GM21515 (cell line): ENCODE measurements around the gene SIRT2.
A peak's percentile ranks its signal among the peaks of the same experiment; 100 is the strongest.
"Not testable (repeated sequence)": the region's sequence is repeated elsewhere in the genome, so short reads cannot be mapped to it uniquely, and the experiment has no call there.

Source experiments
- ATAC-seq: cut with Tn5 transposase; IDR thresholded peaks from one replicate; pipeline ENCODE4 v1.9.1; 2021; ENCODE audit not compliant: unreplicated experiment

SIRT2 gene

DNA sequence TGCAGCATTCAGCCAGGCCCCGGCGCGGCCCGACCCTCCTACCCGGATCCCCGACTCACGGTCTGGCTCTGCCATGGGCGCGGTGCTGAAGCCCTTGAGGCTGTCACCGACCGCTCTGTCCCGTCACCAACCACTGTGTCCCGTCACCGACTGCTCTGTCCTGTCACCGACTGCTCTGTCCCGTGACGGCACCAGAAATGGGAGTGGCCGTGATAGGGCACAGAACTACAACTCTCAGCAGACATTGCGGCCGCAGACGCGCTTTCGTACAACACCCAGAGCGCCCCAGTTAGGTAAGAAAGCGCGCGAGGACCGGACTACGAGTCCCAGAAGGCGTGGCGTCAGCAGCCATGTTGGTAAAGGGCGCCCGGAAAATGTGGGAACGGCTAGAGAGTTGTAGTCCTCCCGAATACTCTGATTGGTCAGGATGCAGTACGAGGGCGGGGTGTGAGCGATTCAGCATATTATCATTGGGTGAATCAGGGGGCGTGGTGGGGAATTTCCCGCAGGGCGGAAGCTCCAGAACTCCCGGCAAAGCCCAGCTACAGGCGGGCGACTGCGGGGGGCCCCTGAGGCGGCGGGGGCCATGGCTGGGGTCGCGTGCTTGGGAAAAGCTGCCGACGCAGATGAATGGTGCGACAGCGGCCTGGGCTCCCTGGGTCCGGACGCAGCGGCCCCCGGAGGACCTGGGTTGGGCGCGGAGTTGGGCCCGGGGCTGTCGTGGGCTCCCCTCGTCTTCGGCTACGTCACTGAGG is at the start of gene SIRT2, which contains the start of gene NFKBIB:
SIRT2 (minus strand) TSS at position 172 of the 755 bp plus-strand sequence; CDS start at position 75, 97 bp downstream.
NFKBIB (plus strand) TSS at position 523 of the 755 bp plus-strand sequence; CDS start at position 587, 64 bp downstream.
- ATAC-seq, result peak; percentile 86

- no peak for ATAC-seq
Observed at GRCh38 chr19:38946229-38947010, 47.0 kb upstream of the SIRT2 start.

GRCh38 chr19:38945562-38946228 is 46.3 kb upstream of the SIRT2 start:
- ATAC-seq, result no peak

- ATAC-seq, result no peak
Observed at GRCh38 chr19:38944981-38945506, 45.6 kb upstream of the SIRT2 start.

- no peak for ATAC-seq
Observed at GRCh38 chr19:38942471-38943181, 43.2 kb upstream of the SIRT2 start.

DNA sequence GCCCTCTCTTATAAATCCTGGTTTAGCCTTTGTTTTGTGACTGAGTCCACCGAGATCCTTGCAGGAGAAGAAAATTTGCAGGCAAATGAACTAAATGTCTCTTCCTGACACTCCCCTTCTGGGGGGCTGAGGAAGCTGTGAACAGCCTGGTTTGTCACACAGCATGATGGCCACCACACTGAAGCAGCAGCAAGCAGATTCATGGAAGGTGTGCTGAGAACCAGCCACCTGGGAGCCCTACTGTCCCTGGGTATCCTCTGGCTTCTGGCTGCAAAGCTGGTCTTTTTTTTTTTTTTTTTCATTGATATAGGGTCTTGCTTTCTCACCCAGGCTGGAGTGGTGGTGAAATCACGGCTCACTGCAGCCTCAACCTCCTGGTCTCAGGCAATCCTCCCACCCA is 42.6 kb upstream of the SIRT2 start:
- no peak for ATAC-seq

- not testable (repeated sequence) for ATAC-seq
Observed at GRCh38 chr19:38941466-38941865, 42.0 kb upstream of the SIRT2 start.

GRCh38 chr19:38939957-38940356 is 40.5 kb upstream of the SIRT2 start:
- no peak for ATAC-seq

DNA sequence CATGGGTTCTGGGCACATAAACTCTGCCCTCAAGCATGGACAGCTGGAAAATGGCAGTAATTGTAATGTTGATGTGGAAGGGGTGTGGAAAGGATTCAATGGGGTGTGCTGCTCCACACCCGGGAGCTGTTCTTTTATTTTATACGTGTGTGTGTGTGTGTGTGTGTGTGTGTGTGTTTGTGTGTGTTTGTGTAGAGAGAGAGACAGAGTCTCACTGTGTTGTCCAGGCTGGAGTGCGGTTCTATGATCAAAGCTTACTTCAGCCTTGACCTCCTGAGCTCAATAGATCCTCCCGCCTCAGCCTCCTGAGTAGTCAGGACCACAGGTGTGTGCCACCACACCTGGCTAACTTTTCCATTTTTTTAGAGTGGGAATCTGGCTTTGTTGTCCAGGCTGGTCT is 34.1 kb upstream of the SIRT2 start:
- ATAC-seq, result no peak

- ATAC-seq, result no peak
Observed at GRCh38 chr19:38932425-38933179, 33.2 kb upstream of the SIRT2 start.

GRCh38 chr19:38931521-38931793 is 32.0 kb upstream of the SIRT2 start:
- ATAC-seq, result no peak

- ATAC-seq, result peak; percentile 90
Observed at GRCh38 chr19:38930776-38931520, 31.5 kb upstream of the SIRT2 start, which contains the start of gene MRPS12. Gene MRPS12 (plus strand): TSS chr19:38930944. CDS start chr19:38931295, 351 bp downstream.

DNA sequence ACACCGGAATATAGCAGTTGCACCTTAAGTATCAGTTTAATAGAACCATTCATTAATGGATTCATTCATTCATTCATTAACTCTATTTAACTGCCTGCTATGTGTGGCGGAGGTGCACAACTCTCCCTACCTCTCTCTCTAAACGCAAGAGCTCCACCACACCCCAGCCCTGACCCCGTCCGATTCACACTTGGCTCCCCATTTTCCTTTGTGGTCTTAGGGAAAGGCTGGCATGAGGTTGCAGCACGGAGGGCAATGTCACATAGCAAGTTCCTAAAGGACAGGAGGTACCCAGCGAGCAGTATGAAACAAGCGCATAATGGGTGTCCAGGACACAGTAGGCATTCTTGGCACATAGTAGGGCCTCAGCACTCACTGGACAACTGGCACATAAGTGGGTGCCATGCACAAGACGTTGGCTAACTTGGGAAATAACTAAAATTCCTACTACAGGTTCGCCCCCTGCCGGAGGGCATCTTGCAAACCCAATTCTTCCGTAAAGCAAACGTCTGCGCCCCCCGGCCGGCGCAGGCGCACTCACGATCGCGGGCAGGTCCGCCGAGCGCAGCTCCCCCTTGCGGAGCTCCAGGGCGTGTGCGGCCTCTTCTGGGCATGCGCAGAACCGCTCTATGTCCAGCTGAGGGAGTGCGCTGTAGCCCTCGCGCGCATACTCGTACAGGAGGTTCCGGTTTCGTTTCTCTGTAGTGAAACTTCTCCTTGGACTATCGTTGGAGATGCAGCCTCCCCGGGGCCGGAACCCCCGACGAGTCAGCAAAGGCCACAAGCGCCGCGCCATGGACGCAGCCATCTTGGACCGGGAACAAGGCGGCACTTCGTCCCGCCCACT is 30.7 kb upstream of the SIRT2 start, which contains the start of gene SARS2:
SARS2 (minus strand) TSS at position 835 of the 847 bp plus-strand sequence; CDS start at position 808, 27 bp downstream.
- peak; percentile 72 for ATAC-seq

- ATAC-seq, result no peak
Observed at GRCh38 chr19:38928391-38929001, 29.1 kb upstream of the SIRT2 start.

GRCh38 chr19:38924388-38924787 is 25.0 kb upstream of the SIRT2 start:
- ATAC-seq, result no peak

GRCh38 chr19:38922482-38922881 is 23.1 kb upstream of the SIRT2 start:
- ATAC-seq, result no peak

DNA sequence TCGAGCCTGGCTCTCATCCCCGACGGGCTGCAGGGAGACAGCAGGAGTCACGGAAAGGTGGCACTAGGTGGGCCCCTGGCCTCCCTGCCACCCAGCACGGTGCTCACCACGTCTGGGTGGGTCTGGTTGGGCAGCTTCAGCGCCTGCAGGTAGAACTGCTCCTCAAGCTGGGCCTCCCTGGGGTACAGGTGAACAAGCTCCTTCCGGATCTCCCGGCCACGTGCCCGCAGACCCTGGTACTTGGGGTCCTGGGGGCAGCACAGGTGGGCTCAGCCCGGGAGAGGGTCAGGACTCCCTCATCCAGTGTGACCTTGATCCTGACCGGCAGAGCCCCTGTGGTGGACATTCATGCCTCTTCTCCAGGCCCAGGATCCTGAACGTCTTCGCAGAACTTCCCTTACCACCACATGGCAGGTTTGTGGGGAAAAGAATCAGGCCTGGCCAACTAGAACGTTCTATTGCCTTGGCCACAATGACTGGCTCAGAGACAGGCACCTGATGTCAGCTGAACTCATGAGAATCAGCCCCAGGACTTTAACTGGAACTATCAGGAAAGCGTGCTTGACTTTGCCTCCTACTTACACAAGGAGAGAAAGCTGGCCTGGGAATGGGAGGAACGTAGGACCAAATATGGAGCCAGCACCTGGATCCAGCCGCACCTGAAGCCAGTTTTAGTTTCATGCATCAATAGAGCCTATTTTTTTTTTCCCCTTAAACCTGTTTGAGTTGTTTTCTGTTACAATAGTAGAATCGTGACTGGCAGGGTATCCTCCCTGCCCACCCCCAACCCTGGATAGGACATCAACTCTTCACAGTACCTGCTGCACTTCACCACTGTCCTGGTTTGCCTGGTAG is 22.2 kb upstream of the SIRT2 start:
- ATAC-seq, result no peak
